Left forelimb (tissue), 1 donor: Measurements from ENCODE around the gene SYK.

Experiments used
- DNase-seq: peaks from one replicate; pipeline ENCODE4 v3.0.0-alpha.2; 2018; ENCODE audit warnings: low spot score

Gene SYK

GRCh38 chr9:90906316-90907055 is 104.9 kb downstream of the SYK start:
- no peak for DNase-seq

- DNase-seq: no peak
Measured at GRCh38 chr9:90907056-90907445, 105.4 kb downstream of the SYK start.

- DNase-seq: no peak
Measured at GRCh38 chr9:90907790-90908189, 106.2 kb downstream of the SYK start.

- no peak for DNase-seq
Measured at GRCh38 chr9:90909225-90909624, 107.6 kb downstream of the SYK start.

- no peak for DNase-seq
Measured at GRCh38 chr9:90909747-90910283, 108.2 kb downstream of the SYK start.

GRCh38 chr9:90914196-90914595 is 112.6 kb downstream of the SYK start:
- DNase-seq: no peak

- peak; percentile 80 for DNase-seq
Measured at GRCh38 chr9:90914868-90915483, 113.4 kb downstream of the SYK start.

- DNase-seq: no peak
Measured at GRCh38 chr9:90915693-90916092, 114.1 kb downstream of the SYK start.

GRCh38 chr9:90916147-90916734 is 114.6 kb downstream of the SYK start:
- no peak for DNase-seq

GRCh38 chr9:90919883-90920282 is 118.3 kb downstream of the SYK start:
- DNase-seq: no peak

GRCh38 chr9:90921104-90921503 is 119.5 kb downstream of the SYK start:
- DNase-seq: no peak

GRCh38 chr9:90921969-90922368 is 120.3 kb downstream of the SYK start:
- DNase-seq: no peak

- DNase-seq: no peak
Measured at GRCh38 chr9:90925581-90926257, 124.1 kb downstream of the SYK start.

- no peak for DNase-seq
Measured at GRCh38 chr9:90926936-90927335, 125.3 kb downstream of the SYK start.

- no peak for DNase-seq
Measured at GRCh38 chr9:90927496-90927895, 125.9 kb downstream of the SYK start.

- DNase-seq: no peak
Measured at GRCh38 chr9:90929626-90930025, 128.0 kb downstream of the SYK start.

- no peak for DNase-seq
Measured at GRCh38 chr9:90933468-90933867, 131.8 kb downstream of the SYK start.

- DNase-seq: no peak
Measured at GRCh38 chr9:90939351-90939750, 137.7 kb downstream of the SYK start.

GRCh38 chr9:90940280-90940679 is 138.7 kb downstream of the SYK start:
- DNase-seq: no peak

- no peak for DNase-seq
Measured at GRCh38 chr9:90941661-90942060, 140.0 kb downstream of the SYK start.

- DNase-seq: no peak
Measured at GRCh38 chr9:90942555-90942954, 140.9 kb downstream of the SYK start.

- DNase-seq: no peak
Measured at GRCh38 chr9:90943341-90943740, 141.7 kb downstream of the SYK start.

- no peak for DNase-seq
Measured at GRCh38 chr9:90945336-90945735, 143.7 kb downstream of the SYK start.
